HS-27A (cell line): ENCODE data around the gene SYT1.
"Not testable (repeated sequence)": the region's sequence is repeated elsewhere in the genome, so short reads cannot be mapped to it uniquely, and the experiment has no call there.

ENCODE experiments used
- DNase-seq: peaks from one replicate; pipeline ENCODE4 v3.0.0-alpha.2; 2012; ENCODE audit warnings: low read depth, missing footprints

Gene SYT1

GRCh38 chr12:79141776-79142175 lies 277.2 kb downstream of the SYT1 start:
- no peak for DNase-seq

GRCh38 chr12:79143803-79144202 lies 279.2 kb downstream of the SYT1 start:
- no peak for DNase-seq

DNA sequence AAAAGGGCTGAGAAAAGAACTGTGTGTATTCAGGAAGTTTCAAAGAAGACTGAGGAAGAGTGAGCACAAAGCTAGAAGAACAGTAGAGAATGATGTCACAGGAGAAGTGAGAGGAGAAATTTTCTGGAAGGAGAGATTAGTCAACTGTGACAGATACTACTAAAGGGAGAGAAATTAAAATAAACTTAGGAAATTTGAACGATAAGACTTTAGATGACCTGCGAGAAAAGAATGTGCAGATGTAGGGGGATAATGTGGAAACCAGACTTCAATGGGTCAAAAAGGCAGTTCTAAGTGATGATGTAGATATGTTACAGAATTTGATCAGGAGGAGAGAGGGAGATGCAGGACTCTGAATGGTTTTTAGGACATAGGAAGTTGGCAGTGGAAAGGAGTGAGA lies 287.4 kb downstream of the SYT1 start:
- no peak for DNase-seq

GRCh38 chr12:79155683-79156082 lies 291.1 kb downstream of the SYT1 start:
- DNase-seq, result no peak

- DNase-seq, result no peak
Measured at GRCh38 chr12:79156846-79157463, 292.4 kb downstream of the SYT1 start.

DNA sequence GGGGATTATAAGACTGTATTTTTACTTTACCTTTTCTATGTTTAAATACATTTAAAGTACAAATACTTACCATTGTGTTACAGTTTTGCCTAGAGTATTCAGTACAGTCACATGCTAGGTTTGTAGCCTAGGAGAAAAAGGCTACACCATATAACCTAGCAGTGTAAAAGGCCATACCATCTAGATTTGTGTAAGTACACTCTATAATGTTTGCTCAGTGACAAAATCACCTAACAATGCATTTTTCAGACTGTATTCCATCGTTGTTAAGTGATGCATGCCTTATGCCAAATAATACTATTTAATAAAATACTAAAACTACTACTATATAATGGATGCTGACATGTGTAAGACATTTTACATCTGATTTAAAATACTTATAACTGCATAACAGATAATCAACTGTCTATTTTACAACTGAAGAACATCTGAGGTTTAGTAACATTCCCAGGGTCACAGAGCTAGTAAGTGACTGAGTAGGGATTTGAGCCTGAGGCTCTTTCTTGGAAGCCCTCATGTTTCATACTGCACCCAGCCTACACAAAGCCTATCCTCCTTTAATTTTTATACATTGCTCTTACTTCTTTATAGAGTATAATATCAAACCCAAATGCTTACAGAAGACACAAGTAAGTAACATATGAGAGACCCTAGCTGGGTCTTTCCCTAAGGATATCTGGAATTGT lies 296.8 kb downstream of the SYT1 start:
- no peak for DNase-seq

- DNase-seq, result no peak
Measured at GRCh38 chr12:79162147-79162772, 297.7 kb downstream of the SYT1 start.

DNA sequence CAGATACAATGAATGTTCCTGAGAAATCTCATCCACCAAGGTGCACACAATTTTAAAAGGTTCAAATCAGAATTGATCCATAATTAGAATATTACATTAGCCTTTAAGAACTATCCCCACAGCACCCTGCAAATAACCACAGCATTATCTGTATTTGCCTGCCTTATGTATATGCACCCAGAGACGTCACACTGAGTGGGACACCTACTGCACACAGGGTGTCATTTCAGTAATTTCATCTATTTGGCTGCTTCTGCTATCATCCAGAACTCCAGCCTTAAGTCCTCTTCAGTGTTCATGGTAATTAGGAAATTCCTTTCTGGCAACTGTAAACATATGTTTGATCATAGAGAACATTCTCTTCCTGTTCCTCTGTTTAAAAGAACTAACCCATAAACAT lies 298.4 kb downstream of the SYT1 start:
- no peak for DNase-seq

DNA sequence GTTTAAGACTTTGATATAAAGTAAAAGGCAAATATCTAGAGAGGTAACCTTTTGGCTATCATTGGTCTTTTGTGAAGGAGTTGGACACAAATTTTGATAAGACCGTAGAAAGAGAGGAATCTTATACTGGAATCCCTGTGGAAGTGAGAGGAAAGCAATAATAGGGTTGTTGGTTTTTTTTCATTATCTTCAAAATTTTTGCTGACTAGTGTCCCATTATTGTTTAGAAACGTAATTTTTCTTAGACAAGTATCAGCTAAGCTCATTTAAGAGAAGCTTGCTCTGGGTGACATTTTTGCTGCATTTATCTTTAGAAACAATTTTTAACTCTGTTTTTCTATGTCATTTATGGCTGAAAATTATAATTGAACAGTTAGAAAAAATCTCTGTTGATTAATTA lies 300.3 kb downstream of the SYT1 start:
- DNase-seq, result no peak

DNA sequence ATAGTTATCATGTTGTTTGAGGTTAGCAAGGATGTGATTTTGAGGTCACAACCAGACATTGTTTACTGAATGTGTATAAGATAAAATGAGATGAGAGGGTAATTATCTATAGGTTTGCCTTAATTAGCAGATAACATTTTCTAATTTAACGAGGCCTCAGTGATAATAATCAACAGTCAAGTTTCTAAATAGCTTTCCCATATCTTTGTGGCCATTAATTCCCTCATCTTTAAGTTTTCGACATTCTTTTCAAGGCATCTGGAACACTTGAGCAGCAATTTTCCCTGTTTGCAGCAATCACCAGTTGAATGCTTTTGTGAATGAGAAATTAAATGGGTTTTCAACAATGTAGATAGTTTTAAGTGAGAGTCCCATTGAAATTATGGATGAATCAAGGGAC lies 304.1 kb downstream of the SYT1 start:
- DNase-seq, result no peak

DNA sequence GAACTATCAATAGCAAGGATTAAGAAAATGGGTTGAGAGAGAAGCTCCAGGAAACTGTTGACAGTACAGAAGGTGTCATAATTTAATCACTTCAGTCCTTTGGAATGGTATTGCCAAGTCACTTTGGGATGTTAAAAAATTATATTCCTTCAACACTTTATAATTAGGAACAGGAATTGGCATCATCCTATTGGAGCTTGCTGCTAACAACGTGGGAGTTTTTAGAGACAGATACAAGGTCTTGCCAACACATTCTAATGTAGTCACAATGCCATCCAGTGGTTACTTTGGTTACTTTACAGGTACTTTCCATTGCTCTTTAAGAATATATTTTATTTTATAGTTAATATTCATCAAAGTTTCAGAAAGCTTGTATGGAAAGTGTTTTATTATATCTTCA lies 310.1 kb downstream of the SYT1 start:
- DNase-seq, result no peak

GRCh38 chr12:79183003-79183402 lies 318.4 kb downstream of the SYT1 start:
- no peak for DNase-seq

DNA sequence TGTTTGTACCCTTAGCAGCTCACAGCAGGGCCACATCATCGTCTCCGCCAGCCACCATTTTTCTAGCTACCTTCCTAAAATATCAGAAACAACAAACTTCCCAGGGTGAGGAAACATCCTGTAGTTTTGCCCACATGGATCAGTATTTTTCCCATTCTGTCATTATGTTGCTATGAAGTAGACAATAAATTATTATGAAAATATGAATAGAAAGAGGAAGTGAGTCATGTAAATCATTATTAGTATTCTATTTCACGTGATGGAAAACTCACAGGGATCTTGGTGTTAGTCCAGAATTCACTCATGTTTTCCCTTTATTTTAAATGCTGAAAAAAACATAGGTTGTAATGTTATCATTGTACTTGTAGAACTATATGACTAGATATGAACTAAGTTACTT lies 319.4 kb downstream of the SYT1 start:
- no peak for DNase-seq

- no peak for DNase-seq
Measured at GRCh38 chr12:79186506-79186905, 321.9 kb downstream of the SYT1 start.

GRCh38 chr12:79187032-79187431 lies 322.5 kb downstream of the SYT1 start:
- DNase-seq, result no peak

DNA sequence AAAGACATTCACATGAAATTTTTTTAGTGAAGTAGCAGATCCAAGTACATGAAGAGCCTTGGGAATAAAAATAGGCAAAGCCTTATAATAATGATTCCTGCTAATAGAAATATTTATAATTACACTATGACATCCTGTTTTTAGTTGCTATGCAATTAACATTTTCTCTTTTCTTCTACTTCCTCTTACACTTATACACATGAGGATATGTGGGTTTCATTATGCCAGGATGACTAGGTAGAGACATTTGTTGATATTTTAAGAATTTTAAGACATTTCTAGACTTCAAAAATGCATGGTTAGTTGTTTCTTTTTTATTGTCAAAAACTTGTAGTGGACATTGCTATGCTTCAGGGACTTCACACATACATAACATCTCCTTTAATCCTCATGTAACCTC lies 326.8 kb downstream of the SYT1 start:
- DNase-seq, result no peak

DNA sequence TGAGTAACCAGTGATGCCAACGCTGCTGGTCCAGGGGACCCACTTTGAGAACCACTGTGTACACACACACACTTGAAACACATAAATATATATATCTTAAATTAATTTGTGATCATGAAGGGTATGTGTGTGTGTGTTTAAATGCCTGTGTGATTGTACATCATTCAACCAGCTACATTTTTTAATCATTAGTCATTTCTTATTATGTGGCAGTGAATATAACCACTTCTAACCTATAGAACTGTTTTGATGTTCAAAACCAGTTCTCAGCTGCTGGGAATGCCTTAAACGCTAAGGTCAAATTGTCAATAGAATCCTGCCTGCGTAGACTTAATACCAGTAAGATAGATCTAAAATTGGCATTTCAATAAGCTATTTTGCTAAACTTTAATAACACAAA lies 330.0 kb downstream of the SYT1 start:
- no peak for DNase-seq

DNA sequence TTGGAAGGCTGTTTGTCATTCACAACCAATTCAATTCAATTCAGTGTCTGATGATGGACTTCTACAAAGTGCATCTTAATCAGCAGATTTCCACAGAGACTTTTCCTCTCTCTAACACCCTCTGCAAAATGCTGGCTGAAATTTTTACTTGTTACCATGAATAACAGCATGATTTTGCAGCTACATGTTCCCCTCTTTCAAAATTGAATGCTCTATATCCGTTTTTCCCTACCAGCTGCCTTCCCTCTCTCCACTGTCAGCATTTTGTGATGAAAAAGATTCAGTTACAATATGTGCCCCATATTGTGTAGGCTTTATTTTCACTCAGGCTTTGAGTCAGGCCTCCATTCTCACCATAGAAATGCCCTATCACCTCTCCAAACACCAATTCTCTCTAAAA lies 334.6 kb downstream of the SYT1 start:
- DNase-seq, result no peak

- DNase-seq, result no peak
Measured at GRCh38 chr12:79200176-79200575, 335.6 kb downstream of the SYT1 start.

DNA sequence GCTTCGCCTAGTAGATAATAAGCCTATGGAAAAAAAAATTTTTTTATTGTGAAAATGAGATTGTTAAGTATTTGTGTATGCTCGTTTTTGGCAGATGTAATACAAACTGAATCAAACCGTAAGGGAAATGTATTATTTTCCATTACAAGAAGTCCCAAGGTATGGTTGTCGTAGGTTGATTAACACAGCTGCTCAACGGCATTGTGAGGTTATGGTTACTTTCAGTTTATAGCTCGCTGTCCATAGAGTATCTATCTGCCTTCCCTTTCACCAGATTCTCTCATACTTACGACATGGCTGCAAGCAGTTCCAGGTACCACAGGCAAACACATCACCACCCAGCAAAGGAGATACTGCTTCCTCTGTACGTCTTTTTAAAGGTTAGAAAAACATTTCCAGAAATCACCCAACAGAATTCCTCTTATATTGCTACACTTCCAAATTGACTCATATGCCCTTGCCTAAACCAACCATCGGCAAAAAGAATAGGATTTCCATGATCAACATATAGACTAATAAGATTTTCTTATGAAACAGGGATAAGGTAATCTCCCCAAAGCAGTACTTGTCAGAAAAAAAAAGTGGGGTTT lies 338.6 kb downstream of the SYT1 start:
- no peak for DNase-seq

DNA sequence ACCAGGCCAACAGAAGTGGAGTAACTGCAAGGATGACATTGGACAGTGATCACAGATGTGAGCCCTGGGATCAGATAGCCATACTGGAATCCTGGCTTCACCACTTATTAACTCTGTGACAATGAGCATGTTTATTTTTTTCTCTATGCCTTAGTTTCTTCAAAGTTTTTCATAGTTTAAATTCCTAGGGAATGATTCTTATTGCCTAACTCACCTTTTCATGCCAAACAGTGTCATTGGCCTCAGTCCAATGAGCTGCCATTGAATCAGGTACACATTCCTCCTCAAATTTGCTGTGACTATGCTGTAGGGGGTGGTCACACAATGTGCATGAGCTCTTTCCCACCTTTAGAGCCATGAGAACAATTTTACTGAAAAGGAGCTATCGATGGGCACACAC lies 342.3 kb downstream of the SYT1 start:
- no peak for DNase-seq

GRCh38 chr12:79210403-79210802 lies 345.8 kb downstream of the SYT1 start:
- DNase-seq, result not testable (repeated sequence)

GRCh38 chr12:79217306-79217705 lies 352.7 kb downstream of the SYT1 start:
- no peak for DNase-seq
